Activated T-cell treated with anti-CD3 and anti-CD28 coated beads for 1 hour (primary cell): ENCODE data around the gene WEE1.

Experiments
- DNase-seq: peaks from one replicate; pipeline ENCODE4 v3.0.0-alpha.2; 2020; ENCODE audit warnings: low read depth

Gene WEE1

DNA sequence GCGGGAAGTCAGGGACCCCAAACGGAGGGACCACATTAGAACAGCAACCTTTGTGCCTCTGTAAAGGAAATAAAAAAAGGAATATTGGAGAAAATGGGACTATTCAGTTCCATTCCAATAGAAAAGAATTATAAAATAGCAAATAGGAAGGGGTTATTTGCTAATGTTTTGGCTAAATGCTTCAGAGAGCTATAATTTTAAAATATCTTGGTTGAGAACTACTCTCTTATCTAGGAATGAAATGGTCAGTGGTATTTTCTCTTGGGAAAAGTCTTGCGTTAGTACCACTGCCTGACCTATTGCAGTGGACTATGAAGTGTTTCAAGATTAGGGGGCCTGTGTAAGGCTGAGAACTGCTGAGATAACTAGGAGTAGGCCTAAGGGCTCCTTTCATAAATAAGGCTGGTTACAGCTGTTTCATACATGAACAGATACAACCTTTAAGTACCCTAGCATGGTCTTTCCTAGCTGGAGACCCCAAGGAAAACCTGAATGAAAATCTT is 6.9 kb upstream of the WEE1 start:
- no peak for DNase-seq

DNA sequence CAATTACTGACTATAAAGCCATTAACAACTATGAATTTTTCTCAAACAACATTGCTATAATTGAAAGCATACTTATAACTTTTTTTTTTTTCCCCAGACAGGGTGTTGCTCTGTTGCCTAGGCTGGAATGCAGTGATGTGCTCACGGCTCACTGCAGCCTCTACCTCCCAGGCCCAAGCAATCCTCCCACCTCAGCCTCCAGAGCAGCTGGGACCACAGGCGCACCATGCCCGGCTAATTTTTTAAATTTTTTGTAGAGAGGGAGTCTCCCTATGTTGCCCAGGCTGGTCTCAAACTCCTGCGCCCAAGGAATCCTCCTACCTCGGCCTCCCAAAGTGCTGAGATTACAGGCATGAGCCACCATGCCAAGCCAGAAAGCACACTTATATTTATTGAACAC is 6.1 kb upstream of the WEE1 start:
- no peak for DNase-seq

DNA sequence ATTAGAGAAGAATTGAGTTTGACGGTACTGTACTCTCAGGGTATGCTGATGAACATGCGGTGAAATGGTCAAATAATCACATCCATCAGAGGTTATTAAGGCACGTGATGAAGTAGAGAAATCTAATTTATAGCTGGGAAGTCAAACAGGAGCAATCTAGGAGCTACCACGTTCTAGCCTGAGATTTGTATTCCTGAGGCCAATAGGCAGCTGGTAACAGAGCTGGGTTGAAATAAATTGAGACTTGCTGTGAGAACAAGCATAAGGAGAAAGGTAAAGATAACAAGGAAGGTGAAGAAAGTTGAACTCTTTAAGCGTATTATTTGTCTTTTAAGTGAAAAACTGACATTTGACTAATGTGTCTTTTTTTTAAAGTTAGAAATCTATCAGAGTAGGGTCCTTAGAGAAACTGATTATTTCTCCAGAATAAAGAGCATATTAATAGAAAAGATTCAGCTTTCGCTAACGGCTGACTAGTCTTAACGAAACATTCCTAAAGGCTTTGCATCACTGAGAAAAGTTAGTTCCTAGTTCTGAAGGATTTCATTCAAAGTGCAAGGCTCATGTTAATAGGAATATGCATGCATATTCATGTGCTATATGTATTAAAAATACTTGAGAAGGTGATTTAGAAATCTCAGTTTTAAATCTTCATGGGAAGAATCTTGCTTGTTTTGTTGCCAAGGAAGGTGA is 5.2 kb upstream of the WEE1 start:
- DNase-seq, result no peak

DNA sequence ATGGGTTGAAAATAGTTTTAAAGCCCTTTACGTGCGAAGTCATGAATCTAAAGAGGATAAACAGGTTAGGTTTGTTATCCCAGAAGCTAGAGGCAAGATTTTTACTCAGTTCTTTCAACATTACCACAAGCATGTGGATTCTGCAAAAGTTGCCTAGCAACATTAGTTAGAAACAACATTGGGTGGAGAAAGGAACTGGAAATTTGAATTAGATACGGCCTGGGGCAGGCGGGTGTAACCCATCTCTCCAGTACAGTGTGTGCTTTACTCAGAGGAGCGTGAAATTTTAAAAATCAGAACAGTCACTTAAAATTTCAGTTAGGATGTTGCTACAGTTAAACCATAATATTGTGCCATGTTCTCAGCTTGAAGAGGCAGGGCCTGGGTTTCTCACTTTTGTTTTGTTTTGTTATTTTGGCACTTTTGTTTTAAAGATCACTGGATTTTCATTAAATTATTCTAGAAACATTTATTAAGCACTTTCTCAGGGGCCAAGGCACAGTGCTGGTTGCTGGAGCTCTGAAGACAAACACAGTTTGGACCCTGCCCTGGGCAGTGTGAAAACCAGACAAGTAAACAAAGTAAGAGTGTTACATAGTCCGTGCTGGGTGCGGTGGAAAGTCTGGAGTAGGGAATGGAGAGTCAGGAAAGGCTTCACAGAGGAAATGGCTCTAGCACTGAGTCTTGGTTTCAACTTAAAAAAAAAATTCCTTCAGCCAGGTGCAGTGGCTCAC is 4.4 kb upstream of the WEE1 start:
- DNase-seq, result no peak

DNA sequence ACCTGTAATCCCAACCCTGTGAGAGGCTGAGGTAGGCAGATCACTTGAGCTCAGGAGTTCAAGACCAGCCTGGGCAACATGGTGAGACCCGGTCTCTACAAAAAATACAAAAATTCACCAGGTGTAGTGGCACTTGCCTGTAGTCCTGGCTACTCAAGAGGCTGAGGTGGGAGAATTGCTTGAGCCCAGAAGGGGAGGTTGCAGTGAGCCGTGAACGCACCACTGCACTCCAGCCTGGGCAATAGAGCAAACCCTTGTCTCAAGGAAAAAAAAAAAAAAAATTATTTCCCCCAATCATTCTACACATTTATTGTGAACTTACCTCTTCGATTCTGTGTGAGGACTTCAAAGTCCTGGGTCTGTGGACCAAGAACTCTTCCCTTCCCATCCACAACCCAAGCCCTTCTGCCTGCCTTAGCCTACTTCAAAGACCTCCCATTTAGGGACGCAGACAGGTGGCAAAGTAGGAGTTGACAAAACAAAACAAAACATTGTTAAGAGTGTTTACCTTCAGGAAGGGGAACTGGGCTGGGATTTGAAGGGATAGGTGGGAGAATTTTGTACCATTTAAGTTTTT is 3.8 kb upstream of the WEE1 start:
- no peak for DNase-seq

DNA sequence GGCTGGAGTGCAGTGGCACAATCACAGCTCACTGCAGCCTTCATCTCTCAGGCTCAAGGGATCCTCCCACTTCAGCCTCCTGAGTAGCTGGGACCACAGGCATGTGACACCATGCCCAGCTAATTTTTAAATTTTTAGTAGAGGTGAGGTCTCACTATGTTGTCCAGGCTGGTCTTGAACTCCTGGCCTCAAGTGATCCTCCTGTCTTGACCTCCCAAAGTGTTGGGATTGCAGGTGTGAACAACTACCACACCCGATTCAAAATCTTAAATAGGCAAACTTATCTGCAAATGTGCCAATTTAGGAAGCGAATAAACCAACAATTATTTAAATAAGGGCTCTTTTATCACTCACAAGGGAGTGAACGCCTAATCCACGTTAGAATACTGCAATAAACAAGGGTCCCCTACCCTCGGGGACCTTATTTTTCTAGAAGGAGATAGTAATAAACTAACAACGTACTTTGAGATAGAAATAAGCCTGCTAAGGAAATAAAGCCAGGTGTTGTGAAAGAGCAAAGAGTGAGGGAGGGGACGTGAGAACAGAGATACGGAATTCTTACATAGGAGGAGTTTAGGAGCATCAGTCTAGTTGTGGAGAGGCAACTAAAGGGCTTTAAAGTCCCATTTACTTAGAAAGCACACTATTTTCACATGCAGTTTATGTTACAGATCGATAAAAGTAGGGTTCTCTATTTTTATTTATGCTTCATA is 3.0 kb upstream of the WEE1 start:
- no peak for DNase-seq

DNA sequence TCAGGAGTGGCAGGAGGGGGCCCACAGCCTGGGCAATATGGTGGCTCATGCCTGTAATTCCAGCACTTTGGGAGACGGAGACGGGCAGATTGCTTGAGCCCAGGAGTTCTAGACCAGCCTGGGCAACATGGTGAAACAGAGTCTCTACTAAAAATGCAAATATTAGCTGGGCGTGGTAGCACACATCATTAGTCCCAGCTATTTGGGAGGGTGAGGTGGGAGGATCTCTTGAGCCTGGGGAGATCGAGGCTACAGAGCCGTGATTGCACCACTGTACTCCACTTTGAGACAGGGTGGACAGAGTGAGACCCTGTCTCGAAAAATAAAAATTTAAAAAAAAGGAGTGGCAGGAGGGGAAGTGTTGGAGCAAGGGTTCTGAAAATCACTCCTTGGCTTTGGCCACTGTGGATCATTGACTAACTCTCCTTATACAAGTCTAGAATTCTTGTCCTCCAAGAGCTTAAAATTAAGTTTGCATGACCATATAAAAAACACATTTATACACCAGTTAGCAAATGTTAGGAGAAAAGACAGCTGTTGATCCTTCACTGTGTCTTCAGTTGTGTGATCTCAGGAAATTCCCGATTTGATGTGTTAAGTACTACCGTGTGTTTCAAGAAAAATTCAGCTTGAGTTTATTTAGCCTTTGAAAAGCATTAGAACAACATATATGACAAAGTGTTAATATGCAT is 2.3 kb upstream of the WEE1 start:
- no peak for DNase-seq

DNA sequence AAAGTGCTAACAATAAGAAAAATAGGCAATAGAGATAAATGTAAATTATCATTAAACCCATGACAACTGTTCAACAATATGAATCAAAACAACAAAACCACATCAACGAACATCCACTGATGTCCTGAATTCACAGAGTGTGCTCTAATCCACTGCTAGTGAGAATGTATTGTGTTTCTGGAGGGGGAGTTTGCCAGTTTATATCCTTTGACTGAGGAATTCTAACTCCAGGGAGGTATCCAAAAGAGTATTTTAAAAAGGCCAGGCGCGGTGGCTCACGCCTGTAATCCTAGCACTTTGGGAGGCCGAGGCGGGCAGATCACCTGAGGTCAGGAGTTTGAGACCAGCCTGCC is 1.7 kb upstream of the WEE1 start:
- DNase-seq, result no peak

DNA sequence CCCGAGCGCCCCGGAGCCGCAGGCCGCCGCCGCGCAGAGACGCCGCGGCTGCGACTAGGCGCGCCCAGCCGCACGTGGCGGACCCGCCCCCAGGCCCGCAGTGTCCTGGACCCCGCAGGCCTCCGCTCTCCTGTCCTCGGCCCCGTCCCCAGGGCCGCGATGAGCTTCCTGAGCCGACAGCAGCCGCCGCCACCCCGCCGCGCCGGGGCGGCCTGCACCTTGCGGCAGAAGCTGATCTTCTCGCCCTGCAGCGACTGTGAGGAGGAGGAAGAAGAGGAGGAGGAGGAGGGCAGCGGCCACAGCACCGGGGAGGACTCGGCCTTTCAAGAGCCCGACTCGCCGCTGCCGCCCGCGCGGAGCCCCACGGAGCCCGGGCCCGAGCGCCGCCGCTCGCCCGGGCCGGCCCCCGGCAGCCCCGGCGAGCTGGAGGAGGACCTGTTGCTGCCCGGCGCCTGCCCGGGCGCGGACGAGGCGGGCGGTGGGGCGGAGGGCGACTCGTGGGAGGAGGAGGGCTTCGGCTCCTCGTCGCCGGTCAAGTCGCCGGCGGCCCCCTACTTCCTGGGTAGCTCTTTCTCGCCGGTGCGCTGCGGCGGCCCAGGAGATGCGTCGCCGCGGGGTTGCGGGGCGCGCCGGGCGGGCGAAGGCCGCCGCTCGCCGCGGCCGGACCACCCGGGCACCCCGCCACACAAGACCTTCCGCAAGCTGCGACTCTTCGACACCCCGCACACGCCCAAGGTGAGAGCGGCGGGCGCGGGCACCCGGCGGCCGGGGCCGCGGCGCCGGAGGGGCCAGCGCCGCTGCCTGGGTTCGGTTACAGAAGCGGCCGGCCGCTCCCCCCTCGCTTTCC is 528 bp downstream of the WEE1 start:
- peak; percentile 9 for DNase-seq

DNA sequence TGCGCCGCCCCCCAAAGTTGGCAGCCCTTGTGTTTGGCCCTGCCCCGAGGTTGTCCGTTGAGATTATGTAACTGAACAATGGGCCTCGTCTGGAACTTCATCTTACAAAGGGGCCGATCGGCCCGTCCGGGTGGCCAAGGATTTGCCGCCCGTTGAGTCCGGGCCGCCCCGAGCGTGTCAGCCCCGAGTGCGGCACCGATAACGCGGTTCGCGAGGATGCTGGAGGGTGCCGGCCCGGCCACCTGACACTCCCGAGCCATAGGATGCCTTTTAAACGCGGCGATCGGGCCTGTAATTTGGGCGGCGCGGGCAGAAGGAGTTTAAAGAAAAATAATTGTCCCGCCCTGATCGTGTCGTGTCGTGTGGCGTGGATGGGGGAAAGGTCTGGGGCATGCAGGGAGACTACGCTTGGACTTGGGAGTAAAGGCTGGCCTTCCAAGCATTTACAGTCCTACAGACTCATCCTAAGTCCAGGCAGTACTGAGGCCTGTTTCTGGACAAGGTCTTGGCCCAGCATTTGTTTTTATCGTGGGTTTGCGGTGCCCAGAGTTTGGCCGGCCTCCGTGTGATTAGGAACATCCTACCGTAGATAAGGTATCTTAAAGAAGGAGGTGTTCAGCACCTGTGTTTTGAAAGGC is 1.3 kb downstream of the WEE1 start:
- no peak for DNase-seq

DNA sequence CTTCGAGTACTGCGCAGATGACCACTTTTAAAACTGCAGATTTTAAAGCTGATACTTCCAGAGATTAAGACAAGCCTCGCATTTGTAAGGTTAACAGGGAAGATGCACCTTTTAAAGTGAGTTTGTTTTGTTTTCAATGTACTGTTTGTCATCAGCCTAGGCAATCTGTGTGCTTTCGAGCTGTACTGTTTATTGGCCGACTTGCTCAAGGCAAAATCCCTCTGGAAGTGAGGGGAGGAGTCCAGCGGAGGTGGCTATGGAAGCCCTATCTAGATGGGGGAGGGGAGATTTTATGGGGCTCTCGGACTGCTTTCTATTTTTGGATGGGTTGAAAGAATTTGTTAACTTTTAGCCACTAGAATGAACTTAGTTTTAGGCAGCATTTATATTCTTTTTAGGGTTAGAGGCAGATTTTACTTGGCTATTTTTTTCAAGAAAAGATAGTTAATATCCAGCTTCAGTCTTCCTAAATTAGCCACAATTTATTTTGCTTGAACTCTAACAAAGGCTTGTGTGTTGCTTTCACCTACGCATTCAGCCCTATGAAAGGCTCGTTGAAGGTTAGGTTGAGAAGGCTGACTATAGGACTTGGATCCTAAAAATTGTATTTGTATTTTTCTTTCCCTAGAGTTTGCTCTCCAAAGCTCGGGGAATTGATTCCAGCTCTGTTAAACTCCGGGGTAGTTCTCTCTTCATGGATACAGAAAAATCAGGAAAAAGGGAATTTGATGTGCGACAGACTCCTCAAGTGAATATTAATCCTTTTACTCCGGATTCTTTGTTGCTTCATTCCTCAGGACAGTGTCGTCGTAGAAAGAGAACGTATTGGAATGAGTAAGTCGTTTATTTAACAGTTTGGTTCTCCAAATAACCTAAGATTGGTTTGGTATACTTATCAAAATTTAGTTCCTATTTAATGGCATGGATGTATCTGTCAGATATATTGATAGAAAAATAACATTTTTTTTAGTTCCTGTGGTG is 2.1 kb downstream of the WEE1 start:
- no peak for DNase-seq

DNA sequence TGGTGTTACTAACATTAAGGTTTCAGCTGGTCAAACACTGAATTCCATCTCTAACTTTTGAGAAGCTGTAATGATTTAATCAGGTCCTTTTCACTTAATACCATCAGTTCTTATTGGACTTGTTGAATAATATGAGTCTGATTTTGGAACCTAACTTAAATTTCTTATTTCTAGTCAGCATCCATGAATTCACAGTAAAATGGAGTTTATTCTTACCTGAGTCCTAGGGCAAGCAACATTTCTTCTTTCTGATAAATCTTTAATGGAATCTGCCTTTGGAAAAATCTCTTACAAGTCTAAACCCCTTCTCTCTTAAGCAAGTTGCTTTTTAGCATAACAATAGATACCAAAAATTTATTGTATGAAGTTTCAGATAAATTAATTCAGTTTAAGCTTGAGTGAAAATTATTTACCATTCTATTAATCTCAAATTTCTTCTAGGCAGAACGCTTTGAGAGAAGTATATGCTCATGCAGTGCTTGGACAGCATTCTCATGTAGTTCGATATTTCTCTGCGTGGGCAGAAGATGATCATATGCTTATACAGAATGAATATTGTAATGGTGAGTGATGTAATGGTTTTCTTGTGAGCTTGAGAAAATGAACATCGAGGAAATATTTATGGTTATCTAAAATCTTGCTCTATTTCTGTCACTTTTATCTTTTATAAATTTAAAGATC is 3.4 kb downstream of the WEE1 start:
- no peak for DNase-seq

DNA sequence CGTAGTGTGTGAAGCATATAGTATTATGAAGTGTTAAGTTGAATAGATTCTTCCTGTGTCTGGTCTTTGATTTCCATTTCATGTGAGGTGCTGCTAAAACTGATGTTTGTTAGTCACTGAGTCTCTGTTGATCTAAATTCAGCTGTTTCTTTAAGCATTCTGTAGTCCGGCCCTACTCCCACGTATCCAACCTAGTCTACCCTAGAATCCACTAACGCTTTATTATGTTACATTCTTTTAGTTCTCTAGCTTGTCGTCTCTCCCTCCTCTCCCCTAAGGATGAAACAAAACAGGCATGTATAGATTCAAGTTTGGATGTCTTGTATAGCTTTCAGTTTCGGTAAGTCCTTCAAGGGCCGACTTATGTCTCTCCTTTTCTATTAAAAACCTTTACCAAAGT is 4.1 kb downstream of the WEE1 start:
- no peak for DNase-seq

DNA sequence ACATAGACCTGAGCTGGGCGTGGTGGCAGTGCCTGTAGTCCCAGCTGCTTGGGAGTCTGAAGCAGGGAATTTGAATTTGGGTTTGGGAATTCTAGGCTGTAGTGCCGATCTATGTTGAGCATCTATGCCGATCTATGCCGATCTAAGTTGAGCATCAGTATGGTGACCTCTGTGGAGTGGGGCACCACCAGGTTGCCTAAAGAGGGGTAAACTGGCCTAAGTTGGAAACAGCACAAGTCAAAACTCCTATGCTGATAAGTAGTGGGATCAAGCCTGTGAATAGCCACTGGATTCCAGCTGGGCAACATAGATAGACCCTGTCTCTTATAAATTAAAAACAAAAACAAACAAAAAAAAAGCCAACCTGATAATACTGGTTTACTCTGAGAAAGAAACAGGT is 7.4 kb downstream of the WEE1 start:
- no peak for DNase-seq

DNA sequence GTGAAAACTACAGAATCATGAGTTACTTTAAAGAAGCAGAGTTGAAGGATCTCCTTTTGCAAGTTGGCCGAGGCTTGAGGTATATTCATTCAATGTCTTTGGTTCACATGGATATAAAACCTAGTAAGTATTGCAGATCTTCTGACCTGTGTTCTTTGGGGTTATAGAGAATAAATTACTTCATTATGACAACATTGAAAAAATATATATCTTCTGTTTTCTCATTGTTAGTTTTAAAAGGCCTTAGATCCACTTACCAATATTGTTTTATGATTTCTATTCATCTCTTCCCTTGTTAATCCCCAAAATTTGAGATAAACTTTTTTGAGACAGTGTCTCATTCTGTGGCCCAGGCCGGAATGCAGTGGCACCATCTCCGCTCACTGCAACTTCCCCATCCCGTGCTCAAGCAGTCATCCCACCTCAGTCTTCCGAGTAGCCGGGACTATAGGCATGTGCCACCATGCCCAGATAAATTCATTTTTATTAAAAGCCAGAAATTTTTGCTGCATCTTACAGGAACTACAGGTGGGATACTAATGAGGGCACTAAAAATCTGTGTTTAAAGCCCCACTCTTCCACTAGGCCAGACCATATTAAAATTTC is 8.2 kb downstream of the WEE1 start:
- no peak for DNase-seq

DNA sequence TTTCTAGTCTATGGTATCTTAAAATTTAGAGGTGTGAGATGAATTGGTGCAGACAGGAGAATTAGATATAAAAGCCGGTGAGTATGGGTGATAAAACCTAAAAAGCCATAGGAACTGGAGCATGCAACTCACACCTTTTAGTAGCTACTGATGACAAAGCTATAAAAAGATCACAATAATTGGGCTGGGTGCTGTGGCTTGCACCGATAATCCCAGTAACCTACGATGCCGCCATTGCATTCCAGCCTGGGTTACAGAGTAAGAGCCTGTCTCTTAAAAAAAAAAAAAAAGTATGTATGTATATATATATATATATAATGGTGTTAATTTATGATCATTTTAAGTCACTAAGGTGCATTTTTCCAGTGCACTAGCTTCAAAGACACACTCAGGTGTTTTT is 17.2 kb downstream of the WEE1 start:
- no peak for DNase-seq

DNA sequence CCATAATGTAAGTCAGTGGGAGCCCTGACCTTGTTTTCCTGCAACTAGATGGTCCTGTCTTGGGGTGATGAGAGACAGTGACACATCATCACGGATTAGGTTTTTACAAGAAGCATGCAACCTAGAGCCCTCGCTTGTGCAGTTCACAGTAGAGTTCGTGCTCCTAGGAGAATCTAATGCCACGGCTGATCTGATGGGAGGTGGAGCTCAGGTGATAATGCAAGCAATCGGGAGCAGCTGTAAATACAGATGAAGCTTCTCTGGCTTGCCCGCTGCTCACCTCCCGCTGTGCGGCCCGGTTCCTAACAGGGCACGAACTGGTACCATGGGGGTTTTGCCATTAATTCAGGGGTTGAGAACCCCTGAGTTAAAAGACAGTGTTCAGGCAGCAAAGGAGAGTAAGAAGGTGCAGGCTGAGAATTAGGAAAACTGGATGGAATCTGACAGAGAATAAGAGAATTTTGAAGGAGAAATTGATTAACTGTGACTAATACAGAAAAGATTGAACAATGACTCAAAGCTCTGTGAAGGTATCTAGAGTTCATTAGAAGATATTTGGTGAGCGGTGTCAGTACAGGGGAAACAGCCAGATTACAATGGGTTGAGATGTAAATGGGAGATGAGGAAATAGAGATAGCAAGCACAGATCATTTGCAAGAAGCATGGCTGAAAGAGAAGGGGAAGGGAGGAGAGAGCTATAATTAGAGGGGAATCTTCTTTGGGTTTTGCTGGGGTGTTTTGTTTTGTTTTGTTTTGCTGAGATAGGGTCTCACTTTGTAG is 21.0 kb downstream of the WEE1 start:
- no peak for DNase-seq
